OCI-LY1 (cell line): Measurements from ENCODE around the gene IL1RAPL1.

Source experiments
- H2AFZ ChIP-seq: fragments of 200-600 bp; sonication (generic), shearing (Covaris generic); 2 replicates; pipeline ENCODE4 v1.6.0; 2014; ENCODE audit warnings: antibody characterized with exemption, mild to moderate bottlenecking, low read length
- H3F3A ChIP-seq: fragments of 200-600 bp; sonication (generic), shearing (Covaris generic); 2 replicates; pipeline ENCODE4 v1.6.0; 2014; ENCODE audit warnings: mild to moderate bottlenecking, antibody characterized with exemption, low read length, moderate library complexity; ENCODE audit not compliant: insufficient read depth
- H3K27ac ChIP-seq: fragments of 200-600 bp; sonication (generic); 2 replicates; pipeline ENCODE4 v1.5.1; 2014; ENCODE audit warnings: low read length, mixed run types, mild to moderate bottlenecking, low read depth; ENCODE audit not compliant: poor library complexity, severe bottlenecking
- H3K27me3 ChIP-seq: fragments of 200-600 bp; sonication (generic); 2 replicates; pipeline ENCODE4 v1.6.0; 2014; ENCODE audit warnings: antibody characterized with exemption, mild to moderate bottlenecking, low read length, moderate library complexity; ENCODE audit not compliant: insufficient read depth
- H3K36me3 ChIP-seq: fragments of 200-600 bp; sonication (generic); 2 replicates; pipeline ENCODE4 v1.6.1; 2014; ENCODE audit warnings: mild to moderate bottlenecking, antibody characterized with exemption, low read length, moderate library complexity, mixed read lengths; ENCODE audit not compliant: insufficient read depth
- H3K4me1 ChIP-seq: fragments of 200-600 bp; sonication (generic); 2 replicates; pipeline ENCODE4 v1.5.1; 2014; ENCODE audit warnings: mild to moderate bottlenecking, low read length, moderate library complexity; ENCODE audit not compliant: insufficient read depth, severe bottlenecking
- H3K4me2 ChIP-seq: fragments of 200-600 bp; sonication (generic), shearing (Covaris generic); 2 replicates; pipeline ENCODE4 v1.6.1; 2014; ENCODE audit warnings: low read length
- H3K4me3 ChIP-seq: fragments of 200-600 bp; sonication (generic); 2 replicates; pipeline ENCODE4 v1.5.1; 2014; ENCODE audit warnings: low read length, low read depth, mild to moderate bottlenecking, mixed read lengths; ENCODE audit not compliant: poor library complexity, severe bottlenecking
- H3K79me2 ChIP-seq: fragments of 200-600 bp; shearing (Covaris generic); 2 replicates; pipeline ENCODE4 v1.6.1; 2016; ENCODE audit warnings: mixed run types, low read length, mixed read lengths; ENCODE audit not compliant: insufficient read depth
- H3K9ac ChIP-seq: fragments of 200-600 bp; sonication (generic), shearing (Covaris generic); 2 replicates; pipeline ENCODE4 v1.6.1; 2014; ENCODE audit warnings: mild to moderate bottlenecking, low read length, mixed read lengths
- H3K9me2 ChIP-seq: fragments of 200-600 bp; sonication (generic), shearing (Covaris generic); 2 replicates; pipeline ENCODE4 v1.6.1; 2014; ENCODE audit warnings: low read depth, mild to moderate bottlenecking, low read length, mixed read lengths
- H3K9me3 ChIP-seq: fragments of 200-600 bp; shearing (Covaris generic); 2 replicates; pipeline ENCODE4 v1.6.1; 2014; ENCODE audit warnings: low read length, mixed read lengths
- H4K20me1 ChIP-seq: fragments of 200-600 bp; sonication (generic), shearing (Covaris generic); 2 replicates; pipeline ENCODE4 v1.6.0; 2016; ENCODE audit warnings: mild to moderate bottlenecking, low read length; ENCODE audit not compliant: insufficient read depth
- EZH2 ChIP-seq: fragments of 200-600 bp; sonication (generic), shearing (Covaris generic); IDR thresholded peaks from 2 replicates; pipeline ENCODE4 v1.8.0; 2017; ENCODE audit warnings: borderline replicate concordance, mixed run types, mild to moderate bottlenecking, antibody characterized with exemption, low read length, moderate library complexity, mixed read lengths
- TF ChIP-seq, protein P1 (sequence below): fragments of 200-600 bp; sonication (generic), shearing (Covaris generic); IDR thresholded peaks from 2 replicates; pipeline ENCODE4 v1.5.1; 2017; ENCODE audit warnings: mild to moderate bottlenecking, antibody characterized with exemption, low read length, moderate library complexity, mixed read lengths

IL1RAPL1 gene

DNA sequence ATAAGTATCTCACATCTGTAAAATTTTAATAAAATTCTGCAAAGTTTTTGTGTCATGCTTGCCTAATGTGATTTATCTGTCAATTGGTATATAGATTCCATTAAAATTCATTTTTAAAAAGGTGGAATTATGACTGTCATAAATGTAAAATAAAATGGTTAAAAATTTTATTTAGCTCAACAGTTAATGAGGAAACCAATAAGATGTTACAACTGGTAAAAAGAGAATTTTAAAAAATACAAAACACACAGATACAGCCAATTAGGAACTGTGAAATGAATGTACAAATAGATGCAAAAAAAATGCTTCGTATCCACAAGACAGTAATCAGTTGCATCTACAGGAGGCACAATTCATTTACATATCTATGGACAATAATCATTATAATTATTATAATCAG is 297.6 kb downstream of the IL1RAPL1 start:
- H3F3A ChIP-seq, result no peaks in the 10 kb centered on the region
- H3K27ac ChIP-seq, result no peak overlapping the region
- no peaks in the 10 kb centered on the region for H3K27me3 ChIP-seq
- H3K4me3 ChIP-seq, result no peak overlapping the region
- no peak for TF ChIP-seq EZH2
- TF ChIP-seq, protein P1, sequence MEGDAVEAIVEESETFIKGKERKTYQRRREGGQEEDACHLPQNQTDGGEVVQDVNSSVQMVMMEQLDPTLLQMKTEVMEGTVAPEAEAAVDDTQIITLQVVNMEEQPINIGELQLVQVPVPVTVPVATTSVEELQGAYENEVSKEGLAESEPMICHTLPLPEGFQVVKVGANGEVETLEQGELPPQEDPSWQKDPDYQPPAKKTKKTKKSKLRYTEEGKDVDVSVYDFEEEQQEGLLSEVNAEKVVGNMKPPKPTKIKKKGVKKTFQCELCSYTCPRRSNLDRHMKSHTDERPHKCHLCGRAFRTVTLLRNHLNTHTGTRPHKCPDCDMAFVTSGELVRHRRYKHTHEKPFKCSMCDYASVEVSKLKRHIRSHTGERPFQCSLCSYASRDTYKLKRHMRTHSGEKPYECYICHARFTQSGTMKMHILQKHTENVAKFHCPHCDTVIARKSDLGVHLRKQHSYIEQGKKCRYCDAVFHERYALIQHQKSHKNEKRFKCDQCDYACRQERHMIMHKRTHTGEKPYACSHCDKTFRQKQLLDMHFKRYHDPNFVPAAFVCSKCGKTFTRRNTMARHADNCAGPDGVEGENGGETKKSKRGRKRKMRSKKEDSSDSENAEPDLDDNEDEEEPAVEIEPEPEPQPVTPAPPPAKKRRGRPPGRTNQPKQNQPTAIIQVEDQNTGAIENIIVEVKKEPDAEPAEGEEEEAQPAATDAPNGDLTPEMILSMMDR, result no peak
- H2AFZ ChIP-seq, result no peak overlapping the region
- H3K9me3 ChIP-seq, result no peaks in the 10 kb centered on the region
- H3K9ac ChIP-seq, result no peak overlapping the region
- H3K79me2 ChIP-seq, result no peaks in the 10 kb centered on the region
- no peaks in the 10 kb centered on the region for H3K9me2 ChIP-seq
- no peaks in the 10 kb centered on the region for H3K36me3 ChIP-seq
- no peaks in the 10 kb centered on the region for H3K4me1 ChIP-seq
- H3K4me2 ChIP-seq, result no peak overlapping the region
- no peaks in the 10 kb centered on the region for H4K20me1 ChIP-seq

DNA sequence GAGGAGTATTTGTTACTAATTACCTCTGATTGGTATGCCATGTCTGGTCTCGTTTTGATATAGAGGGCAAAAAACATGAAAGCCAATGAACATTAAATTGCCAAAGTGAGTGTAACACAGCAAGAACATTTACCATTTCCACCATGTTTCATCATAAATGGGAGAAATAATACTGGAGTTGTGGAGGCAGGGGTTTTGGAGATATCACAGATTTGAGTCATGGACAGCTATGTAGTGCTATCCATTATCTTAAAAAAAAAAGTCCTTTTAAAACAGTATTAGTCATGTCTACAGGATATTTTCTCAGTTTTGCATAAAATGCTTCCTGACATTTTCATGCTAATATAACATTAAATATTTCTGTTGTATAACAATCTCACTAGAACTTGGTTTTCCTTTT is 301.2 kb downstream of the IL1RAPL1 start:
- Histone ChIP-seq H3K27ac (no peak overlapping the region), H4K20me1 (no peaks in the 10 kb centered on the region), H3F3A (no peaks in the 10 kb centered on the region), H3K4me2 (no peak overlapping the region), H3K9me2 (no peaks in the 10 kb centered on the region), H2AFZ (no peak overlapping the region), H3K79me2 (no peaks in the 10 kb centered on the region), H3K27me3 (no peaks in the 10 kb centered on the region), H3K4me1 (no peaks in the 10 kb centered on the region), H3K9me3 (no peaks in the 10 kb centered on the region), H3K9ac (no peak overlapping the region), H3K4me3 (no peak overlapping the region), H3K36me3 (no peaks in the 10 kb centered on the region)
- no peak for TF ChIP-seq EZH2
- TF ChIP-seq, protein P1, result no peak

DNA sequence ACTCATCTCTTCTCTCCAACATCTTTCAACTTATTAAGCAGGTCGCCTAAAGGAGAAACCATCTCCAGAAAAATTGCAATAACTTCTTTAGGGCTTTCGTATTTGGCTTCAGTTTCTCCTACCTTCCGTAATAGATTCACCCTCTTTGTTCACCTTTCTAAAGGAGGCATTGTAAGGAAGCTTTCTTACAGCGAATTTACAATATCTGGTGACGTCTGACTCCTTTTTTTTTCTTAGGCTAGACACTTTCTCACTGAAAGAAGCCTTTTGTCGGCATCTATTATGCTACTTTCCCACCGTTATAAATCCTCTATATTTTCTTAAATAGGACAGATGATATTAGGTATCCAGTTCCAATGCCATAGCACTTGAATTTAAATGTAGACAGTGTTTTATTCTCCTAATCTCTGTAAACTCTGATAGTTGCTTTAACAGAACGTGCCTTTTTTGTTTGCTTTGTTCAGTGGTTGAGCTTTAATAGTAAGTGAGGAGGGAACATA is 302.4 kb downstream of the IL1RAPL1 start:
- H3K27me3 ChIP-seq, result no peaks in the 10 kb centered on the region
- H3K27ac ChIP-seq, result no peak overlapping the region
- TF ChIP-seq, protein P1, result no peak
- TF ChIP-seq EZH2, result no peak
- no peak overlapping the region for H2AFZ ChIP-seq
- no peaks in the 10 kb centered on the region for H3K9me3 ChIP-seq
- H3K79me2 ChIP-seq, result no peaks in the 10 kb centered on the region
- H3K9me2 ChIP-seq, result no peaks in the 10 kb centered on the region
- no peaks in the 10 kb centered on the region for H3F3A ChIP-seq
- H3K4me3 ChIP-seq, result no peak overlapping the region
- H4K20me1 ChIP-seq, result no peaks in the 10 kb centered on the region
- no peak overlapping the region for H3K9ac ChIP-seq
- no peak overlapping the region for H3K4me2 ChIP-seq
- H3K4me1 ChIP-seq, result no peaks in the 10 kb centered on the region
- H3K36me3 ChIP-seq, result no peaks in the 10 kb centered on the region
